ENCODE data around the gene PEX26. TPM values are rescaled to one million over a fixed set of nuclear protein-coding genes. Genes with fewer than 3 reads are reported as not detected.
"Not testable (repeated sequence)": the region's sequence is repeated elsewhere in the genome, so short reads cannot be mapped to it uniquely, and the experiment has no call there.

Gene PEX26
- total RNA-seq, 6 experiments from 2014 or later: 38.9 to 49.8 (median 43.5) TPM

- Mint-ChIP-seq H3K36me3 (ENCODE audit: low read depth) (peaks cover 17% of the 10 kb centered on the region), H3K9me3 (no peaks in the 10 kb centered on the region; the same call in 1 of the 2 replicates), H3K4me1 (ENCODE audit: low read depth) (no peaks in the 10 kb centered on the region), H3K27ac (no peak overlapping the region), H3K4me3 (no peak overlapping the region), H3K27me3 (ENCODE audit: insufficient read depth) (peaks cover 2% of the 10 kb centered on the region)
- DNase-seq: no peak
- TF ChIP-seq CTCF (IDR thresholded peaks at IDR 0.05): no peak
Observed at GRCh38 chr22:18101536-18101935, 23.7 kb downstream of the PEX26 start.

GRCh38 chr22:18103527-18104269 is 25.9 kb downstream of the PEX26 start:
- H3K27me3 Mint-ChIP-seq (ENCODE audit: insufficient read depth): peaks cover 2% of the 10 kb centered on the region
- H3K27ac Mint-ChIP-seq: no peak overlapping the region
- peaks cover 20% of the 10 kb centered on the region for H3K36me3 Mint-ChIP-seq (ENCODE audit: low read depth)
- H3K4me1 Mint-ChIP-seq (ENCODE audit: low read depth): no peaks in the 10 kb centered on the region
- DNase-seq: no peak
- H3K9me3 Mint-ChIP-seq: no peaks in the 10 kb centered on the region; the same call in 1 of the 2 replicates
- no peak for TF ChIP-seq CTCF (IDR thresholded peaks at IDR 0.05)
- no peak overlapping the region for H3K4me3 Mint-ChIP-seq

- TF ChIP-seq CTCF (IDR thresholded peaks at IDR 0.05): no peak
- H3K4me3 Mint-ChIP-seq: no peak overlapping the region
- H3K9me3 Mint-ChIP-seq: no peaks in the 10 kb centered on the region; the same call in 1 of the 2 replicates
- H3K27me3 Mint-ChIP-seq (ENCODE audit: insufficient read depth): peaks cover 2% of the 10 kb centered on the region
- peaks cover 20% of the 10 kb centered on the region for H3K36me3 Mint-ChIP-seq (ENCODE audit: low read depth)
- H3K4me1 Mint-ChIP-seq (ENCODE audit: low read depth): no peaks in the 10 kb centered on the region
- DNase-seq: no peak
- H3K27ac Mint-ChIP-seq: no peak overlapping the region
Observed at GRCh38 chr22:18104566-18104965, 26.8 kb downstream of the PEX26 start.

GRCh38 chr22:18105981-18106380 is 28.2 kb downstream of the PEX26 start:
- peaks cover 20% of the 10 kb centered on the region for H3K36me3 Mint-ChIP-seq (ENCODE audit: low read depth)
- H3K9me3 Mint-ChIP-seq; H3K27ac Mint-ChIP-seq; H3K27me3 Mint-ChIP-seq (ENCODE audit: insufficient read depth); DNase-seq; H3K4me1 Mint-ChIP-seq (ENCODE audit: low read depth); H3K4me3 Mint-ChIP-seq: not testable (repeated sequence)

GRCh38 chr22:18106550-18107341 is 29.0 kb downstream of the PEX26 start:
- not testable (repeated sequence) for H3K27ac Mint-ChIP-seq; H3K4me3 Mint-ChIP-seq; H3K4me1 Mint-ChIP-seq (ENCODE audit: low read depth); H3K27me3 Mint-ChIP-seq (ENCODE audit: insufficient read depth); H3K9me3 Mint-ChIP-seq; DNase-seq
- peaks cover 17% of the 10 kb centered on the region for H3K36me3 Mint-ChIP-seq (ENCODE audit: low read depth)

GRCh38 chr22:18108187-18108586 is 30.4 kb downstream of the PEX26 start:
- no peaks in the 10 kb centered on the region; the same call in 1 of the 2 replicates for H3K9me3 Mint-ChIP-seq
- H3K27me3 Mint-ChIP-seq (ENCODE audit: insufficient read depth): peaks cover 10% of the 10 kb centered on the region
- H3K27ac Mint-ChIP-seq: no peak overlapping the region
- 0 out of 2 replicates have a peak, but pooled peaks cover 6% of the 10 kb centered on the region for H3K4me1 Mint-ChIP-seq (ENCODE audit: low read depth)
- H3K36me3 Mint-ChIP-seq (ENCODE audit: low read depth): peaks cover 14% of the 10 kb centered on the region
- no peak overlapping the region for H3K4me3 Mint-ChIP-seq
- no peak for TF ChIP-seq CTCF (IDR thresholded peaks at IDR 0.05)
- DNase-seq: no peak

All from HFFc6 (cell line).